ENCODE data around the gene ELAVL1. TPM values are rescaled to one million over a fixed set of nuclear protein-coding genes. Genes with fewer than 3 reads are reported as not detected.

ELAVL1 gene
- total RNA-seq, 2 experiments from 2014 or later = 161 to 164 TPM

DNA sequence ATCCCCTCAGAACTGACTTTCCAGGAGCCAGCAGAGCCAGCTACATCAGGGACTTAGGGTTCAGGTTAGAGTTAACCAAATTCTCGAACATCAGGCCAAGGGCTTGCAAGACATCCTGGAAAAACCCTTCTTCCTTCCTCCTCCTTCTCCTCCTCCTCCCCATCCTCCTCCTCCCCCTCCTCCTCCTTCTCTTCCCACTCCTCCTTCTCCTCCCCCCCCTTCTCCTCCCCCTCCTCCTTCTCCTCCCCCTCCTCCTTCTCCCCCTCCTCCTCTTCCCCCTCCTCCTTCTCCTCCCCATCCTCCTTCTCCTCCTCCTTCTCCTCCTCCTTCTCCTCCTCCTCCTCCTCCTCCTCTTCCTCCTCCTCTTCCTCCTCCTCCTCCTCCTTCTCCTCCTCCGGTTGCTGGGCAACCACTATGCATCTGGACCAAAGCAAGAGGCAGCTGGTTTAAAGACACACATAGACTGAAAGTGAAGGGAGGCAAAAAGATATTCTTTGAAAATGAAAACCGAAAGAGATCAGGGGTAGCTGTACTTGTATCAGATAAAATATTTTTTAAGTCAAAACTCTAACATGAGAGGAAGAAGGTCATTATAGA, 41.2 kb upstream of the ELAVL1 start:
- CTCF ChIA-PET = interaction anchor here (1.0 kb wide), 1 partner anchor 22 kb away, joined by 5 read pairs; no protein-coding TSS in a partner anchor
- H3K9me3 Mint-ChIP-seq = no peaks in the 10 kb centered on the region

DNA sequence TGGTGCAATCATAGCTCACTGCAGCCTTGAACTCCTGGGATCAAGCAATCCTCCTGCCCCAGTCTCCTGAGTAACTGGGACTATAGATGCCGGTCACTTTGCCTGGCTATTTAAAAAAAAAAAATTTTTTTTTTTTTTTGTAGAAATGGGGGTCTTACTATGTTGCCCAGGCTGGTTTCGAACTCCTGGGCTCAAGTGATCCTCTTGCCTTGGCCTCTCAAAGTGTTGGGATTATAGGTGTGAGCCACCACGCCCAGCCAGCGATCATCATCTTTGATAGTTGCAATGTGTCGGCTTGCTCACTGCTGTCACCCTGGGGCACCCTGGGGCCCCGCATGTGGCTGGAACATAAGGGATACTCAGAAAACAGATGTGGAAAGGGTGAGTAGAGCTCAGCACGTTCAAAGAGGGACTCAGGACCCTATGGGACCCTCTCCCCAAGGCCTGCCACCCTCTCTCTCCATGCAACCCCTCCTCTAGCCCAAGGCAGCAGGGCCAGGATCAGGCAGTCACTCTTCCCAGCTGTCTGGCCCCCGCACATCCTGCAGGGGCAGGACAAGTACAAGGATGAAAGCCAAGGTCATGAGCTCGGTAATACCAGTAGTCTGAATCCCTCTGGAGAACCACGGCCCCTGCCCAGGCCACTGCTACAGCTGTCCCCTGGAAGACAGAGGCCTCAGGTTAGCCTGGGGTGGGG, 40.6 kb upstream of the ELAVL1 start:
- TF ChIP-seq, protein P1, sequence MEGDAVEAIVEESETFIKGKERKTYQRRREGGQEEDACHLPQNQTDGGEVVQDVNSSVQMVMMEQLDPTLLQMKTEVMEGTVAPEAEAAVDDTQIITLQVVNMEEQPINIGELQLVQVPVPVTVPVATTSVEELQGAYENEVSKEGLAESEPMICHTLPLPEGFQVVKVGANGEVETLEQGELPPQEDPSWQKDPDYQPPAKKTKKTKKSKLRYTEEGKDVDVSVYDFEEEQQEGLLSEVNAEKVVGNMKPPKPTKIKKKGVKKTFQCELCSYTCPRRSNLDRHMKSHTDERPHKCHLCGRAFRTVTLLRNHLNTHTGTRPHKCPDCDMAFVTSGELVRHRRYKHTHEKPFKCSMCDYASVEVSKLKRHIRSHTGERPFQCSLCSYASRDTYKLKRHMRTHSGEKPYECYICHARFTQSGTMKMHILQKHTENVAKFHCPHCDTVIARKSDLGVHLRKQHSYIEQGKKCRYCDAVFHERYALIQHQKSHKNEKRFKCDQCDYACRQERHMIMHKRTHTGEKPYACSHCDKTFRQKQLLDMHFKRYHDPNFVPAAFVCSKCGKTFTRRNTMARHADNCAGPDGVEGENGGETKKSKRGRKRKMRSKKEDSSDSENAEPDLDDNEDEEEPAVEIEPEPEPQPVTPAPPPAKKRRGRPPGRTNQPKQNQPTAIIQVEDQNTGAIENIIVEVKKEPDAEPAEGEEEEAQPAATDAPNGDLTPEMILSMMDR (IDR thresholded peaks at IDR 0.05) = no peak
- Mint-ChIP-seq H3K36me3 (ENCODE audit: low read depth) (no peaks in the 10 kb centered on the region), H3K4me3 (no peak overlapping the region), H3K27ac (no peak overlapping the region), H3K27me3 (peaks cover 3% of the 10 kb centered on the region), H3K9me3 (no peaks in the 10 kb centered on the region), H3K4me1 (ENCODE audit: low read depth) (peaks cover 7% of the 10 kb centered on the region)
- no peak for ATAC-seq
- no peak for DNase-seq
- intact Hi-C loops (cut with micrococcal nuclease) = no loop called here
- ChIA-PET POLR2A (interaction anchor here (0.8 kb wide), 1 partner anchor 15 kb away, joined by 3 read pairs; no protein-coding TSS in a partner anchor), CTCF (interaction anchor here (1.0 kb wide), 1 partner anchor 23 kb away, joined by 5 read pairs; no protein-coding TSS in a partner anchor)

More for the DNA sequence above, 41.2 kb upstream of the ELAVL1 start:
- intact Hi-C loops (cut with micrococcal nuclease) = no loop called here
- no peak overlapping the region for H3K27ac Mint-ChIP-seq
- no peaks in the 10 kb centered on the region for H3K36me3 Mint-ChIP-seq (ENCODE audit: low read depth)
- POLR2A ChIA-PET = interaction anchor here (0.8 kb wide), 1 partner anchor 16 kb away, joined by 3 read pairs; no protein-coding TSS in a partner anchor
- DNase-seq = no peak
- ATAC-seq = no peak
- H3K4me1 Mint-ChIP-seq (ENCODE audit: low read depth) = peaks cover 9% of the 10 kb centered on the region
- no peak overlapping the region for H3K4me3 Mint-ChIP-seq
- peaks cover 3% of the 10 kb centered on the region for H3K27me3 Mint-ChIP-seq
- TF ChIP-seq, protein P1 (IDR thresholded peaks at IDR 0.05) = no peak

DNA sequence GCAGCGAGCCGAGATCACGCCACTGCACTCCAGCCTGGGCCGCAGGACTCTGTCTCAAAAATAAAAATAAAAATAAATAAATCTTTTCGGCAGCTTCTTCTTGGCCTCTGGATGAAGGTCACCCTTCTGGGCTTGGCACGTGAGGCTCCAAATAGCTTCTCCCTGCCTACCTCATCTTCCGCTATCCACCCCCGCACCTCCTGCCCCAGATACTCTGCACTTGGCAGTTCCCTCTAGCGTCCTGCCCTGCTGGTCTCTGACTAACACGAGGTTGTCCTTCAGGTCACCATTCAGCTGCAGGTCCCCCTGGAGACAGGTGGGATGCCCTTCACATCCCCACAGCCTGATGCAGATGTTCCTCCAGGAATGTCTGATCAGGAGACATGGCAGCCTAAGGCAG, 38.6 kb upstream of the ELAVL1 start:
- ATAC-seq = no peak
- Mint-ChIP-seq H3K36me3 (ENCODE audit: low read depth) (no peaks in the 10 kb centered on the region), H3K4me3 (no peak overlapping the region), H3K4me1 (ENCODE audit: low read depth) (peaks cover 3% of the 10 kb centered on the region), H3K27ac (no peak overlapping the region), H3K27me3 (peaks cover 3% of the 10 kb centered on the region), H3K9me3 (no peaks in the 10 kb centered on the region)
- CTCF ChIA-PET = interaction anchor here (1.0 kb wide), 1 partner anchor 155 kb away, joined by 3 read pairs; no protein-coding TSS in a partner anchor
- POLR2A ChIA-PET = no interaction called here
- DNase-seq = no peak
- intact Hi-C loops (cut with micrococcal nuclease) = no loop called here
- TF ChIP-seq, protein P1 (IDR thresholded peaks at IDR 0.05) = no peak

DNA sequence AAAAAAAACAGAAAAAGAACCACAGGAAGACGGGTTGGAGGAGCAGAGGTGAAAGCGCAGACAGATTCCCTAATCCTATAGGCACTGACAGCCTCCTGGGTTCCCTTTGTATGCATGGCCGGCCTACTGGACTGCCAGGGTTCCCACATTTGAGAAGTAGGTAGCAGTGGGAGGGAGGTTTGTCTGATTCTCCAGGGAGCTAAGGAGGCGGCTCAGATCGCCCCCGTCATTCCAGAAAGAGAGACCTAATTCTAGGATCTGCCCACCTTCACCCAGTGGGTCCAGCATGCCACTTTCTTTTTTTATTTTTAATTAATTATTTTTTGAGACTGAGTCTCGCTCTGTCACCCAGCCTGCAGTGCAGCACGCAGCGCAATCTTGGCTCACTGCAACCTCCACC, 37.5 kb upstream of the ELAVL1 start:
- Mint-ChIP-seq H3K27ac (no peak overlapping the region), H3K36me3 (ENCODE audit: low read depth) (no peaks in the 10 kb centered on the region), H3K9me3 (no peaks in the 10 kb centered on the region), H3K4me3 (no peak overlapping the region), H3K4me1 (ENCODE audit: low read depth) (peaks cover 3% of the 10 kb centered on the region), H3K27me3 (peaks cover 3% of the 10 kb centered on the region)
- POLR2A ChIA-PET = interaction anchor here (0.6 kb wide), 1 partner anchor 48 kb away, joined by 3 read pairs; no protein-coding TSS in a partner anchor
- CTCF ChIA-PET = no interaction called here
- no peak for ATAC-seq
- no peak for DNase-seq
- intact Hi-C loops (cut with micrococcal nuclease) = no loop called here
- TF ChIP-seq, protein P1 (IDR thresholded peaks at IDR 0.05) = no peak

GRCh38 chr19:8041531-8041931, 36.1 kb upstream of the ELAVL1 start:
- Mint-ChIP-seq H3K27me3 (peaks cover 1% of the 10 kb centered on the region), H3K4me3 (no peak overlapping the region), H3K27ac (no peak overlapping the region), H3K4me1 (ENCODE audit: low read depth) (no peaks in the 10 kb centered on the region), H3K36me3 (ENCODE audit: low read depth) (no peaks in the 10 kb centered on the region), H3K9me3 (no peaks in the 10 kb centered on the region)
- ChIA-PET CTCF (no interaction called here), POLR2A (no interaction called here)
- intact Hi-C loops (cut with micrococcal nuclease) = no loop called here
- no peak for ATAC-seq
- no peak for DNase-seq
- TF ChIP-seq, protein P1 (IDR thresholded peaks at IDR 0.05) = no peak
